Middle frontal gyrus (tissue), 1 donor: ENCODE measurements around the gene ULBP1.
"Not testable (repeated sequence)": the region's sequence is repeated elsewhere in the genome, so short reads cannot be mapped to it uniquely, and the experiment has no call there.

Experiments used
- DNase-seq: peaks from one replicate; pipeline ENCODE4 v3.0.0-alpha.2; 2015; ENCODE audit warnings: low spot score; ENCODE audit errors: extremely low spot score

ULBP1 gene

GRCh38 chr6:150004783-150005717, 41.3 kb downstream of the ULBP1 start:
- peak; percentile 33 for DNase-seq

GRCh38 chr6:150005761-150006651, 42.3 kb downstream of the ULBP1 start:
- no peak for DNase-seq

DNA sequence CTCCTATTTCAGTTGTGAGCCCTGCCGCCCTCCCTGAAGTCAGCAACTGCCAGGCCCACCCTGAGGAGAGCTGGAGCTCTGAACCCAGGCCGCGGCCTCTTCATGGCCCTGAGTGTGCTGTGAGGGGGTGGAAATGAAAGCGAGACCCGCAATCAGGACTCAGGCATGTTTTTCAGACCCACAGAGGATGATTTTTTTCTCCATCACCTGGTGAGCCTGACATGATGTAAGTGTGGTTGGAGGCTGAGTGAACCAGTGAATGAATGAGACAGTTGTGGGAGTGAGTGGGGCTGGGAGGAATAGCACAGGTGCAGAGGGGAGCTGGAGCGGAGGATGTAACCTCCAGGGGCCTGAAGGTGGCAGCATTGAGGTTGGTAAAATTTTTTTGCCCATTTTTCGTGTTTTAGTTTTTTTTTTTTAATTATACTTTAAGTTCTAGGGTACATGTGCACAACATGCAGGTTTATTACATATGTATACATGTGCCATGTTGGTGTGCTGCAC, 43.3 kb downstream of the ULBP1 start:
- no peak for DNase-seq

- DNase-seq = no peak
Measured at GRCh38 chr6:150008588-150008987, 44.8 kb downstream of the ULBP1 start.

- not testable (repeated sequence) for DNase-seq
Measured at GRCh38 chr6:150012846-150013784, 49.4 kb downstream of the ULBP1 start.

GRCh38 chr6:150013785-150014622, 50.3 kb downstream of the ULBP1 start:
- DNase-seq = not testable (repeated sequence)

GRCh38 chr6:150014623-150015280, 51.0 kb downstream of the ULBP1 start:
- not testable (repeated sequence) for DNase-seq

DNA sequence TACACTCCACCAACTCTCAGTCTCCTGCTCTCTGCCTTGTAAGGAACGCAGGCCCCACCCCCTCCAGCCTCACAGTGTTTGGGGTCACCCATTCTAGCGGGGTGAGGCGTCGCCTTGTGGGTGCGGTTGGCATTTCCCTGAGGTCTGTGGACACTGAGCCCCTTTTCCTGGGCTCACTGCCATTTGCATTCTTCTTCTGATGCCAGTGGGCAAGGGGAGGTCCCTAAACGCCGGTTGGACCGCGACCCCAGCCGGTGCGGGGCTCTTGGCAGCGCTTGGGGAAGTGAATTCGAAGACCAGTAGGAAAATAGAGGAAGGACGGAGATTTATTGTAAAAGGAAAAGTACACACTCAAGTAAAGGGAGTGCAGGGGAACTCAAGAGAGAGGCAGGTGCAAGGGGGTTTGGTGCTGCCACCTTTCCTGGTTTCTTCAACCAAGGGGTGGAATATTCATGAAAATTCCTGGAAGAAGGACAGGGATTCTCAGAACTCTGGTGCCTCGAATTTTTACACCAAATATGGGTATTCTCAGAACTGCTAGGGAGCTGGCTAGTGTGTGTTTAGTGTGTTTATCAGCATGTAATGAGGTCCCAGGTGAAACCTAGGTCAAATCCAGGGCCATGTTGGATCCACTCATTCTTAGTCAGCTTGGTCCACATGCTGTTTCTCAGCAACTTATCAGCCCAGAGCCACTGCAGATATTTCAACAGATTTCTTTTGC, 51.7 kb downstream of the ULBP1 start:
- DNase-seq = not testable (repeated sequence)

DNA sequence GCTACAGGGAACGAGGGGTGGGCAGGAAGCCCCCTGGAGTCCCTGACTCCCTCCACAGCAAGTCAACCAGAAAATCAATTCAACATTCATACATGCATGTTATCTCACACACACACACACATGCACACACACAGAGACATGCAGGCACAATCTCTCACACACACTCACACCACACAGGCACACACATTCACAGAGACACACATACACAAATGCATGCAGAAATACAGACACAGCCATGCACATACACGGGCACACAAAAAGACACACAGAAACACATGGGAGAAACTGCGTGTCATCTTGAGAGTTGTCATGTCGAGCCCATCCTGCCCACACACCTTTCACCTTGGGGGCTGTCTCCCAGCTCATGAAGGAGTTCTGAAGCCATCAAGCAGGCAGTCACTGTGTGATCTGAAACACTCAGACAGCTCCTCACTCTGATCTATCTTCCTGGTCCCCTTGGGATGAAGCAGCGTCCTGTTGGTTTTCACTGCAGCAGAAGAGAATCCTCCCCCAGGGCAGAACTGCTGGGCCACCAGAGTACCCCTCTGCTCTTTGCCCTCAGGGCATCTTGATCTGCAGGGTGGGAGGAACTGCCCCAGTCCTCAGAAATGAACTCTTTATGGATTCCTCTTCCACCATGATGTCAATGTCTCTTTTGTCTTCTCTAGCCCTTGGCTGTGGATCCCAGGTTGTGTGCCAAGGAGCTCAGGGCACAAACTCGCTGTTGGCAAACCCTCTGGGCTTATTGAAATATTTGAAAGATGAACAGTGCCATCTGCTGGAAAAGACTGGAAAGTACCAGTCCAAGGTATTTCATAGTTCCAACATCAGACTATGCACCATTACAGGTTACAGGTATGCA, 52.8 kb downstream of the ULBP1 start:
- peak; percentile 77 for DNase-seq

GRCh38 chr6:150017186-150017521, 53.4 kb downstream of the ULBP1 start:
- DNase-seq = not testable (repeated sequence)

DNA sequence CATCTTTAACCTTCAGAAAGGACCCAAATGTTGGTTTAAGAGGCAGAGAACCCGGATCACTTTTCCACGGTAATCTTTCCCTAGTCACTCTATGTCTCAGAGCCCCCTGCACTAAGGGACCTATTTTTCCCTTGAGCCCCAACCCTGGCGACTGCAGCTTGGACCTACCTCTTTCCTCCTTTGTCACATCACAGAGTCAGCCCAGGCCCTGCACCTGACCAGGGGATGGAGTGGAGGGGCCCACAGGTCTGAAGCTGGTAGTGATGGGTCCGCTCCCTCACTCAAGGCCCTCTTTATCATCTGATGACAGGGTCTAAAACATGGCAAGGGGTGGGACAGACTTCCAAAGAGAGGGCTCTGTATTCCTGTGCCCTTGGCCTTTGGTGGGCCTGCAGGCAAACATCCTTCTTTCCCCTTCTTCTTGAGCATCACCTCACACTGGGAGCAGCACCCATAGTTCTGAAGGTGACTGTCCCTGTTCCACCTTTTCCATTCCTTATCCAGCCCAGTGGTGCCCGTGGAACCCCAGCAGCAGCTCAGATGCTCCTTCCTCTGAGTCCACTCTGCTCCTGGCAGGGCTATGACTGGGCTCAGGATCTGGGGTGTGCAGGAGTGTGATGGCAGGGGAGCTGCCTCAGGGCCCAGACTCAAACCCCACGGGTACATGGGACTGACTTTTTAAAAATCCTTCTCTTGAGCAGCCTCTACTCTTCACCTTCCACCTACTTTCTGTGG, 55.3 kb downstream of the ULBP1 start:
- DNase-seq = no peak

- not testable (repeated sequence) for DNase-seq
Measured at GRCh38 chr6:150021870-150022269, 58.1 kb downstream of the ULBP1 start.
